GM12801 (cell line): ENCODE data around the gene EPS8L3.
A peak's percentile ranks its signal among the peaks of the same experiment; 100 is the strongest.

Experiments
- TF ChIP-seq, protein P1 (sequence below): IDR thresholded peaks from one replicate; pipeline ENCODE4 v1.5.1; 2011; ENCODE audit warnings: control low read depth; ENCODE audit not compliant: insufficient read length; ENCODE audit errors: extremely low read depth

Gene EPS8L3

GRCh38 chr1:109782514-109782913, 18.8 kb upstream of the EPS8L3 start:
- TF ChIP-seq, protein P1, sequence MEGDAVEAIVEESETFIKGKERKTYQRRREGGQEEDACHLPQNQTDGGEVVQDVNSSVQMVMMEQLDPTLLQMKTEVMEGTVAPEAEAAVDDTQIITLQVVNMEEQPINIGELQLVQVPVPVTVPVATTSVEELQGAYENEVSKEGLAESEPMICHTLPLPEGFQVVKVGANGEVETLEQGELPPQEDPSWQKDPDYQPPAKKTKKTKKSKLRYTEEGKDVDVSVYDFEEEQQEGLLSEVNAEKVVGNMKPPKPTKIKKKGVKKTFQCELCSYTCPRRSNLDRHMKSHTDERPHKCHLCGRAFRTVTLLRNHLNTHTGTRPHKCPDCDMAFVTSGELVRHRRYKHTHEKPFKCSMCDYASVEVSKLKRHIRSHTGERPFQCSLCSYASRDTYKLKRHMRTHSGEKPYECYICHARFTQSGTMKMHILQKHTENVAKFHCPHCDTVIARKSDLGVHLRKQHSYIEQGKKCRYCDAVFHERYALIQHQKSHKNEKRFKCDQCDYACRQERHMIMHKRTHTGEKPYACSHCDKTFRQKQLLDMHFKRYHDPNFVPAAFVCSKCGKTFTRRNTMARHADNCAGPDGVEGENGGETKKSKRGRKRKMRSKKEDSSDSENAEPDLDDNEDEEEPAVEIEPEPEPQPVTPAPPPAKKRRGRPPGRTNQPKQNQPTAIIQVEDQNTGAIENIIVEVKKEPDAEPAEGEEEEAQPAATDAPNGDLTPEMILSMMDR: no peak

DNA sequence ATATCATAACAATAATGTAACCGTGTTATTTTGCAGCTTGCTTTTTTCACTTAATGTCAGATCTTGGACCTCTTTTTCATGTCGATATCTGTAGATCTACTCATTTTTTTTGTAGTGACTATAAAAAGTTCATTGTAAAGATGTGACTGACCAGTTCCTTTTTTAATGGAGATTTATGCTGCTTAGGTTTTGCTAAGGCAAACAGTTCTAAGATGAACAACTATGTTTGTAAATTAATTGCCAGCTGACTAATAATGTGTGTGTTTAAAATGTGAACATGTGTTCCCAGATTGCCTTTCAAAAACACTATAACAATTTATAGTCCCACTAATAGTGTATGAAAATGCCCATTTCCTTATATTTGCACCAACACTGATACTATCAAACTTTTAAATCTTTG, 18.1 kb upstream of the EPS8L3 start:
- TF ChIP-seq, protein P1: no peak

GRCh38 chr1:109780982-109781381, 17.3 kb upstream of the EPS8L3 start:
- TF ChIP-seq, protein P1: no peak

DNA sequence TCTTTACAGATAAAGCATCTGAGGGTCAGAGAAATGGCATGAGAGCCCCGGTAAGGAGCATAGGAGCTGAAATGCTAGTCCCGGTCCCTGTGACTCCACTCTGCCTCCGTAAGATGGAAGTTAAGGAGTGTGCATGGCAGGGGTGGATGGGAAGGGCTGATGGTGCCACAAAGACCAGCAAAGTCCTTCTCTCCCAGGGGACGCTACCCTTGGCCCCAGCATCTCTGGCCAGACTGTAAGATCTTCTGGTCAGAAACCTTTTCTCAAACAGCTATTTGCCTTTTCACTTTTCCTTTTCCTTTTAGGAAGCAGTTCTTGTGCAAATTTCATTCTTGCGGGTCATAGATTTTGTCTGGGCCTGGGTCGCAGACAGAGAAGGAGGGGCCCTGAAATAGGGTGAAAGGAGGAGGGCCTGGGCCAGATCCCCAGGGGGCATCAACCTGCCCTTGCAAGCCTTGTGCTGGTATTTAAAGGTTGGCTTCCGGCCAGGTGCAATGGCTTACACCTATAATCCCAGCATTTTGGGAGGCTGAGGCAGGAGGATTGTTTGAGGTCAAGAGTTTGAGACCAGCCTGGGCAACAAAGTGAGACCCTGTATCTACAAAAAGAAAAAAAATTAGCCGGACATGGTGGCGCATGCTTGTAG, 14.4 kb upstream of the EPS8L3 start:
- TF ChIP-seq, protein P1: no peak

DNA sequence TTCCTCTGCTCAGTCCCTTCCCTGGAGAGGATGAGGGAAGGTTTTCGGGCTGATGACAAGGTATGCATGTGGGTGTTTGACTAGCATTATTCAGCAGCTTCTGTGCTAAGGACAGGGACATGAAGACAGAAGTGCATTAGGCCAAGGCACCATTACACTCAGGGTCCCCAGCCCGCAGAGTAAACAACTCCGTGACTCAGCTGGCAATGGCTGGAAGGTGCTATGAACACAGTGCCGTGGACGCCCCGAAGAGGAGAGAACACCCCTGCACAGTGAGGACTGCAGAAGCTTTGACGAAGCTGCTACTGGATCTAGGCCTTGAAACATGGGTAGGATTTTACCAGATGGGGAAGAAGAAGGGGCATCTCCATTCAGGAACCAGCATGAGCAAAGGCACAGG, 13.7 kb upstream of the EPS8L3 start:
- TF ChIP-seq, protein P1: no peak

DNA sequence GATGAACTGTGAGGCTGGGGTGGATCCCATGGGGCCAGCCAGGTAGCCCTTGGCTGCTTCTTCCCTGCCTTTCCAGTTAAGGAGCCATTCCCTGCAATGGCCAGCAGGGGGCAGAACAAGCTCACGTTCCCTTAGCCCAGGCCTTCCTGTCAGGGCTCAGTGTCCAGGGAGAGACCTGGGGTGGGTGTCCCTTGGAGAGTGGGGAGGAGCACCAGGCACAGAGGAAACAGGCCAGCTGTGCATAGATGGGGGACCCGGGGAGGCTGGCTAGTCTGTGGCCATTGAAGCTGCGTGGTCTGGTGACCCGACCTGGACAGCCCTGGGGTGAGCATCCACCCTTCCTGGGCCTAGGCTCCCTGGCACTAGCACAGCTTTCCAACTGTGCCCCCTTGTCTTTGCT, 13.2 kb upstream of the EPS8L3 start:
- TF ChIP-seq, protein P1: peak; percentile 23

DNA sequence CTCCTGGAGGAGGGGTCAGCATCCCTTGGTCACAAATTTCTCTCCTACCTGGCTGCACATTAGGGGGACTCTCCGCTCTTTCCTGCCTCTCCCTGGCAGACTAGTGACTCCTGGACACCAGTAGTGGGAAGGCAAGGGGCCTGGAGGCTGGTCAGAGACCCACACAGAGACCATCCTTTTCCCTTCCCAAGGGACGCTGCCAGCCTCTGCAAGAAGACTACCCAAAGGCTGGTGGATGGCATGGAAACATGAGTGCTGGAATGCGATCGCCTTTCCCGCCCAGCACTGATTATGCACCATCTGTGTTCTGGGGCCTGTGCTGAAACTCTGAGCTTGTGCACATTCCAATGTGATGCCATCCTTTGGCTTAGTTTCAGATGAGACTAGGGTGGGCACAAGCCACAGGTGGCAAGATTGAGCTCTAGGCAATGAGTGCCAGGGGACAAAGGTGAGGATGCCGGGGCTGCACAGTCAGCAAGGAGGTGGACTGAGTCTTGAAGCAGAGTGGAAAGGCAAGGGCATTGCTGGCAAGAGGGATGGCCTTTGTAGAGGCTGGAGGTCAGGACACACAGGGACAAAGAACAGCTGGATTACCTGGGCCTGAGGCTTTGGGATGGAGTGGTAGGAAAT, 12.6 kb upstream of the EPS8L3 start:
- TF ChIP-seq, protein P1: no peak
